Measurements from ENCODE around the gene TMEM116. TPM values are rescaled to one million over a fixed set of nuclear protein-coding genes. Genes with fewer than 3 reads are reported as not detected.

TMEM116 gene
- total RNA-seq, 2 donors from 2014 or later = 13.5 to 13.9 TPM

- TF ChIP-seq CTCF (IDR thresholded peaks at IDR 0.05) = no peak
- Histone ChIP-seq H3K9me3 (no peaks in the 10 kb centered on the region), H3K36me3 (no peaks in the 10 kb centered on the region), H3K4me3 (no peak overlapping the region), H3K27ac (no peak overlapping the region), H3K27me3 (replicated peaks; ENCODE audit: insufficient read depth) (no peaks in the 10 kb centered on the region), H3K4me1 (ENCODE audit: control insufficient read depth in 1 of 2, low read depth in 2 of 2) (no peaks in the 10 kb centered on the region)
- no peak for DNase-seq (ENCODE audit: low spot score)
- ATAC-seq (ENCODE audit: insufficient number of reproducible peaks, low FRiP score, low read depth) = no peak
Observed at GRCh38 chr12:111981987-111982386, 31.0 kb downstream of the TMEM116 start.

GRCh38 chr12:111980598-111980997 is 32.4 kb downstream of the TMEM116 start:
- Histone ChIP-seq H3K4me3 (no peak overlapping the region), H3K4me1 (ENCODE audit: control insufficient read depth in 1 of 2, low read depth in 2 of 2) (no peaks in the 10 kb centered on the region), H3K9me3 (no peaks in the 10 kb centered on the region), H3K36me3 (no peaks in the 10 kb centered on the region), H3K27me3 (replicated peaks; ENCODE audit: insufficient read depth) (no peaks in the 10 kb centered on the region), H3K27ac (no peak overlapping the region)
- no peak for DNase-seq (ENCODE audit: low spot score)
- TF ChIP-seq CTCF (IDR thresholded peaks at IDR 0.05) = no peak
- no peak for ATAC-seq (ENCODE audit: insufficient number of reproducible peaks, low FRiP score, low read depth)

DNA sequence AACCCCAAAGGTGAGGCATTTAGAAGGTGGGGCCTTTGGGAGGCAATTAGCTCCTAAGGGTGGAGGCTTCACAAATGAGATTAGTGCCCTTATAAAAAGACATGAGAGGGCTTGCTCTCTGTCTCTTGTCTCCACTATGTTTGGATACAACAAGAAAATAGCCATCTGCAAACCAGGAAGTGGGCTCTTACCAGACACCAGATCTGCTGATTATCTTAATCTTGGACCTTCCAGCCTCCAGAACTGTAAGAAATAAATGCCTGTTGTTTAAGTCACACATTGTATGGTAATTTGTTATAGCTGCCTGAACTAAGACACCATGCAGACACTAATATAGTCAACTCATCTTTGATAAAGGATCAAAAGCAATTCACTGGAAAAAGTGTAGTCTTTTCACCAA is 34.4 kb downstream of the TMEM116 start:
- ATAC-seq (ENCODE audit: insufficient number of reproducible peaks, low FRiP score, low read depth) = no peak
- no peaks in the 10 kb centered on the region for H3K36me3 ChIP-seq

GRCh38 chr12:111976860-111977259 is 36.1 kb downstream of the TMEM116 start:
- Histone ChIP-seq H3K36me3 (peaks cover 4% of the 10 kb centered on the region), H3K9me3 (no peaks in the 10 kb centered on the region), H3K27ac (no peak overlapping the region), H3K27me3 (replicated peaks; ENCODE audit: insufficient read depth) (no peaks in the 10 kb centered on the region), H3K4me3 (no peak overlapping the region), H3K4me1 (ENCODE audit: control insufficient read depth in 1 of 2, low read depth in 2 of 2) (no peaks in the 10 kb centered on the region)
- DNase-seq (ENCODE audit: low spot score) (no peak), ATAC-seq (ENCODE audit: insufficient number of reproducible peaks, low FRiP score, low read depth) (no peak)
- TF ChIP-seq CTCF (IDR thresholded peaks at IDR 0.05) = no peak

More for the DNA sequence above, 34.4 kb downstream of the TMEM116 start:
- DNase-seq (ENCODE audit: low spot score) = no peak
- Histone ChIP-seq H3K4me1 (ENCODE audit: control insufficient read depth in 1 of 2, low read depth in 2 of 2) (no peaks in the 10 kb centered on the region), H3K27me3 (replicated peaks; ENCODE audit: insufficient read depth) (no peaks in the 10 kb centered on the region), H3K27ac (no peak overlapping the region), H3K4me3 (no peak overlapping the region), H3K9me3 (no peaks in the 10 kb centered on the region)
- no peak for TF ChIP-seq CTCF (IDR thresholded peaks at IDR 0.05)

GRCh38 chr12:111976291-111976690 is 36.7 kb downstream of the TMEM116 start:
- Histone ChIP-seq H3K27me3 (replicated peaks; ENCODE audit: insufficient read depth) (no peaks in the 10 kb centered on the region), H3K27ac (no peak overlapping the region), H3K36me3 (peaks cover 4% of the 10 kb centered on the region), H3K9me3 (peaks cover 5% of the 10 kb centered on the region), H3K4me3 (no peak overlapping the region), H3K4me1 (ENCODE audit: control insufficient read depth in 1 of 2, low read depth in 2 of 2) (no peaks in the 10 kb centered on the region)
- DNase-seq (ENCODE audit: low spot score) (no peak), ATAC-seq (ENCODE audit: insufficient number of reproducible peaks, low FRiP score, low read depth) (no peak)
- TF ChIP-seq CTCF (IDR thresholded peaks at IDR 0.05) = no peak
